Ureter (tissue), 1 donor: Measurements from ENCODE around the gene ST14. TPM values are rescaled to one million over a fixed set of nuclear protein-coding genes. Genes with fewer than 3 reads are reported as not detected.

Source experiments
- DNase-seq: peaks from one replicate; pipeline ENCODE4 v3.0.0-alpha.2; 2020; ENCODE audit warnings: low spot score
- total RNA-seq: library from RNA; stranded (reverse); gene quantifications from one replicate; pipeline ENCODE4 v1.2.4, GENCODE V29; 2023
- donor health status: DM: yes; HTN: yes; CAD: no.

ST14 gene
- total RNA-seq, 1 donor from 2014 or later: 103 TPM

GRCh38 chr11:130209128-130209932, 49.7 kb downstream of the ST14 start:
- DNase-seq: peak; percentile 38

GRCh38 chr11:130209954-130210854, 50.6 kb downstream of the ST14 start:
- peak; percentile 38 for DNase-seq

- DNase-seq: peak; percentile 18
These were observed 51.6 kb downstream of the ST14 start for GRCh38 chr11:130211144-130211543.

GRCh38 chr11:130211781-130212401, 52.3 kb downstream of the ST14 start:
- peak; percentile 35 for DNase-seq

- peak; percentile 25 for DNase-seq
These were observed 52.9 kb downstream of the ST14 start for GRCh38 chr11:130212431-130212961.

- DNase-seq: peak; percentile 65
These were observed 53.8 kb downstream of the ST14 start for GRCh38 chr11:130213143-130213978.

GRCh38 chr11:130213979-130214281, 54.3 kb downstream of the ST14 start:
- peak; percentile 26 for DNase-seq

- DNase-seq: no peak
These were observed 55.4 kb downstream of the ST14 start for GRCh38 chr11:130214861-130215530.

- no peak for DNase-seq
These were observed 56.1 kb downstream of the ST14 start for GRCh38 chr11:130215531-130216220.

GRCh38 chr11:130216221-130216550, 56.6 kb downstream of the ST14 start:
- DNase-seq: no peak

- DNase-seq: no peak
These were observed 57.1 kb downstream of the ST14 start for GRCh38 chr11:130216591-130217132.

- DNase-seq: no peak
These were observed 57.8 kb downstream of the ST14 start for GRCh38 chr11:130217133-130218031.

- DNase-seq: no peak
These were observed 59.0 kb downstream of the ST14 start for GRCh38 chr11:130218501-130219070.

GRCh38 chr11:130219148-130219547, 59.6 kb downstream of the ST14 start:
- DNase-seq: no peak

- no peak for DNase-seq
These were observed 60.9 kb downstream of the ST14 start for GRCh38 chr11:130220311-130221035.

GRCh38 chr11:130223291-130223971, 63.8 kb downstream of the ST14 start:
- no peak for DNase-seq

- DNase-seq: no peak
These were observed 67.8 kb downstream of the ST14 start for GRCh38 chr11:130227373-130227772.
